ENCODE measurements around the gene TMEM72.
A peak's percentile ranks its signal among the peaks of the same experiment; 100 is the strongest.

Gene TMEM72

GRCh38 chr10:44935201-44935965 is 24.2 kb downstream of the TMEM72 start:
- DNase-seq, result peak; percentile 84

GRCh38 chr10:44935966-44936295 is 24.8 kb downstream of the TMEM72 start:
- DNase-seq, result no peak

- no peak for DNase-seq
Measured at GRCh38 chr10:44936314-44936975, 25.3 kb downstream of the TMEM72 start.

GRCh38 chr10:44937196-44938005 is 26.3 kb downstream of the TMEM72 start:
- no peak for DNase-seq

- no peak for DNase-seq
Measured at GRCh38 chr10:44938956-44939355, 27.8 kb downstream of the TMEM72 start.

GRCh38 chr10:44939691-44940401 is 28.7 kb downstream of the TMEM72 start:
- DNase-seq, result no peak

- no peak for DNase-seq
Measured at GRCh38 chr10:44944354-44944753, 33.2 kb downstream of the TMEM72 start.

GRCh38 chr10:44946205-44946604 is 35.1 kb downstream of the TMEM72 start:
- DNase-seq, result no peak

- peak; percentile 51 for DNase-seq
Measured at GRCh38 chr10:44947371-44948152, 36.4 kb downstream of the TMEM72 start.

- DNase-seq, result no peak
Measured at GRCh38 chr10:44948642-44949041, 37.5 kb downstream of the TMEM72 start.

GRCh38 chr10:44949127-44949802 is 38.1 kb downstream of the TMEM72 start:
- no peak for DNase-seq

GRCh38 chr10:44949915-44950314 is 38.8 kb downstream of the TMEM72 start:
- no peak for DNase-seq

GRCh38 chr10:44950326-44951225 is 39.4 kb downstream of the TMEM72 start:
- DNase-seq, result no peak

GRCh38 chr10:44951576-44952226 is 40.6 kb downstream of the TMEM72 start:
- no peak for DNase-seq

- peak; percentile 19 for DNase-seq
Measured at GRCh38 chr10:44952779-44953231, 41.7 kb downstream of the TMEM72 start.

- no peak for DNase-seq
Measured at GRCh38 chr10:44954042-44954441, 42.9 kb downstream of the TMEM72 start.

- DNase-seq, result no peak
Measured at GRCh38 chr10:44954962-44955361, 43.8 kb downstream of the TMEM72 start.

GRCh38 chr10:44955413-44956070 is 44.4 kb downstream of the TMEM72 start:
- peak; percentile 12 for DNase-seq

- DNase-seq, result no peak
Measured at GRCh38 chr10:44956226-44956625, 45.1 kb downstream of the TMEM72 start.

Measured in right hindlimb (tissue), 1 donor.